BJ (cell line): Measurements from ENCODE around the gene CPLX1. TPM values are rescaled to one million over a fixed set of nuclear protein-coding genes. Genes with fewer than 3 reads are reported as not detected.

Experiments used
- CTCF ChIA-PET: fragments of 350-600 bp; formaldehyde crosslinking; extraction: SDS; loops from one replicate; lab custom pipeline; 2021; ENCODE audit warnings: antibody characterized with exemption, inconsistent platforms; lab: Yijun Ruan, JAX
- POLR2A ChIA-PET: fragments of 300-600 bp; sonication (Branson Sonifier 250); formaldehyde crosslinking; extraction: SDS; loops from one replicate; lab custom pipeline; 2021; ENCODE audit warnings: antibody characterized with exemption; lab: Charles Lee
- DNase-seq: peaks from one replicate; pipeline ENCODE4 v3.0.0-alpha.2; 2011; ENCODE audit warnings: low read depth
- H3K27me3 ChIP-seq: 2 replicates; pipeline ENCODE4 v1.6.0; 2011; ENCODE audit warnings: low read length; ENCODE audit not compliant: control insufficient read depth, insufficient read depth
- H3K36me3 ChIP-seq: 2 replicates; pipeline ENCODE4 v1.5.1; 2011; ENCODE audit warnings: low read length; ENCODE audit not compliant: control insufficient read depth, insufficient read depth
- H3K4me3 ChIP-seq: 2 replicates; pipeline ENCODE4 v1.5.1; 2011; ENCODE audit warnings: low read depth, mild to moderate bottlenecking, control low read depth, low read length
- CTCF ChIP-seq: IDR thresholded peaks from 2 replicates; pipeline ENCODE4 v1.5.1; 2011; ENCODE audit warnings: low read depth, mild to moderate bottlenecking, control low read depth, inconsistent platforms, low read length, moderate library complexity; ENCODE audit not compliant: insufficient read depth
- polyA plus RNA-seq: library from polyadenylated mRNA; depleted of rRNA; stranded (reverse); fragments of >200 nt; gene quantifications from 2 replicates; pipeline ENCODE4 v1.2.3, GENCODE V29; 2011

CPLX1 gene
- polyA plus RNA-seq, 1 experiment = 0.15 TPM

GRCh38 chr4:866068-866760 is 40.3 kb upstream of the CPLX1 start:
- Histone ChIP-seq H3K4me3 (no peak overlapping the region), H3K36me3 (peaks cover 30% of the 10 kb centered on the region), H3K27me3 (no peaks in the 10 kb centered on the region)
- no peak for DNase-seq
- CTCF ChIA-PET = no interaction called here
- POLR2A ChIA-PET = no interaction called here
- no peak for TF ChIP-seq CTCF

GRCh38 chr4:865572-865971 is 39.6 kb upstream of the CPLX1 start:
- no peak for TF ChIP-seq CTCF
- CTCF ChIA-PET = no interaction called here
- POLR2A ChIA-PET = no interaction called here
- peaks cover 34% of the 10 kb centered on the region for H3K36me3 ChIP-seq
- H3K27me3 ChIP-seq = no peaks in the 10 kb centered on the region
- DNase-seq = no peak
- H3K4me3 ChIP-seq = no peak overlapping the region

GRCh38 chr4:865121-865465 is 39.2 kb upstream of the CPLX1 start:
- H3K4me3 ChIP-seq = no peak overlapping the region
- ChIA-PET CTCF (no interaction called here), POLR2A (no interaction called here)
- TF ChIP-seq CTCF = no peak
- H3K36me3 ChIP-seq = peaks cover 35% of the 10 kb centered on the region
- H3K27me3 ChIP-seq = no peaks in the 10 kb centered on the region
- no peak for DNase-seq

GRCh38 chr4:864456-865120 is 38.7 kb upstream of the CPLX1 start:
- CTCF ChIA-PET = interaction anchor here (0.7 kb wide), 1 partner anchor 18 kb away, joined by 3 read pairs; no protein-coding TSS in a partner anchor
- no peaks in the 10 kb centered on the region for H3K27me3 ChIP-seq
- no peak for DNase-seq
- TF ChIP-seq CTCF = no peak
- no peak overlapping the region for H3K4me3 ChIP-seq
- POLR2A ChIA-PET = no interaction called here
- H3K36me3 ChIP-seq = peaks cover 37% of the 10 kb centered on the region

GRCh38 chr4:860561-860960 is 34.6 kb upstream of the CPLX1 start:
- H3K27me3 ChIP-seq = no peaks in the 10 kb centered on the region
- H3K4me3 ChIP-seq = no peak overlapping the region
- H3K36me3 ChIP-seq = peaks cover 32% of the 10 kb centered on the region
- TF ChIP-seq CTCF = no peak
- CTCF ChIA-PET = interaction anchor here (1.1 kb wide), 1 partner anchor 30 kb away, joined by 4 read pairs; no protein-coding TSS in a partner anchor
- DNase-seq = no peak
- POLR2A ChIA-PET = no interaction called here
